GM18870 (cell line): ENCODE results near the gene XYLT1.

Source experiments
- ATAC-seq: cut with Tn5 transposase; IDR thresholded peaks from one replicate; pipeline ENCODE4 v1.9.1; 2021; ENCODE audit warnings: moderate library complexity; ENCODE audit not compliant: unreplicated experiment

The XYLT1 gene

GRCh38 chr16:17128791-17129190 lies 342.0 kb downstream of the XYLT1 start:
- ATAC-seq = no peak

- no peak for ATAC-seq
Measured at GRCh38 chr16:17126156-17126555, 344.6 kb downstream of the XYLT1 start.

GRCh38 chr16:17125671-17126070 lies 345.1 kb downstream of the XYLT1 start:
- ATAC-seq = no peak

- no peak for ATAC-seq
Measured at GRCh38 chr16:17117906-17118577, 352.7 kb downstream of the XYLT1 start.

- no peak for ATAC-seq
Measured at GRCh38 chr16:17116595-17117322, 354.0 kb downstream of the XYLT1 start.

GRCh38 chr16:17109413-17109812 lies 361.3 kb downstream of the XYLT1 start:
- ATAC-seq = no peak

GRCh38 chr16:17108596-17108995 lies 362.2 kb downstream of the XYLT1 start:
- no peak for ATAC-seq

- ATAC-seq = no peak
Measured at GRCh38 chr16:17107450-17107849, 363.3 kb downstream of the XYLT1 start.

- ATAC-seq = no peak
Measured at GRCh38 chr16:17106243-17106791, 364.4 kb downstream of the XYLT1 start.

GRCh38 chr16:17105239-17105797 lies 365.4 kb downstream of the XYLT1 start:
- ATAC-seq = no peak

- no peak for ATAC-seq
Measured at GRCh38 chr16:17104654-17105053, 366.1 kb downstream of the XYLT1 start.

GRCh38 chr16:17103216-17103615 lies 367.5 kb downstream of the XYLT1 start:
- no peak for ATAC-seq

GRCh38 chr16:17101646-17102045 lies 369.1 kb downstream of the XYLT1 start:
- ATAC-seq = no peak

GRCh38 chr16:17098685-17099084 lies 372.1 kb downstream of the XYLT1 start:
- ATAC-seq = no peak

- ATAC-seq = no peak
Measured at GRCh38 chr16:17084130-17084529, 386.6 kb downstream of the XYLT1 start.

- no peak for ATAC-seq
Measured at GRCh38 chr16:17083628-17084027, 387.1 kb downstream of the XYLT1 start.

- ATAC-seq = no peak
Measured at GRCh38 chr16:17082095-17082882, 388.5 kb downstream of the XYLT1 start.

- no peak for ATAC-seq
Measured at GRCh38 chr16:17080105-17080504, 390.7 kb downstream of the XYLT1 start.

GRCh38 chr16:17078931-17079631 lies 391.7 kb downstream of the XYLT1 start:
- ATAC-seq = no peak

- ATAC-seq = no peak
Measured at GRCh38 chr16:17076818-17077498, 393.8 kb downstream of the XYLT1 start.
